ENCODE data around the gene ADGRV1. TPM values are rescaled to one million over a fixed set of nuclear protein-coding genes. Genes with fewer than 3 reads are reported as not detected.
A peak's percentile ranks its signal among the peaks of the same experiment; 100 is the strongest.

Gene ADGRV1
- total and polyA plus RNA-seq, 9 of the 15 experiments (the other 6 are each of a cell fraction or from before 2014, with no cell fraction given): 21.7 to 156 (median 58.2) TPM

DNA sequence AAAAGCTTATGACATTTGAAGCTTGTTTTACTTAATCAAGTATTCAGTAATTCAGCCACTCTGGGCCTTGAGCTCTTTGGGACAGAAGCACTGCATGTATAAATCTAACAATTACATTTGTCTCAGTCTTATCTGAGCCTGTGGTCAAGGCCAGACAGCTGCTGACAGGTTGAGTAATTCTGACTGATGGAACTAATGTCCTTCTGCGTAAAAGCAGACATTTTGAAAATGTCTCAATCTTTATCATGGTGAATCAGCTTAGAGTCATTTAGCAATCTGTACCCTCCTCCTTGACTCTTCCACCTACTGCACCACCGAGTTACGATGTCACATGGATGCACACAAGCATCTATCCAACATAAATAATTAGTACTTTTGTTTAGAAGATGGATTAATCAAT is 424.6 kb downstream of the ADGRV1 start (continued):
- TF ChIP-seq, protein P1, sequence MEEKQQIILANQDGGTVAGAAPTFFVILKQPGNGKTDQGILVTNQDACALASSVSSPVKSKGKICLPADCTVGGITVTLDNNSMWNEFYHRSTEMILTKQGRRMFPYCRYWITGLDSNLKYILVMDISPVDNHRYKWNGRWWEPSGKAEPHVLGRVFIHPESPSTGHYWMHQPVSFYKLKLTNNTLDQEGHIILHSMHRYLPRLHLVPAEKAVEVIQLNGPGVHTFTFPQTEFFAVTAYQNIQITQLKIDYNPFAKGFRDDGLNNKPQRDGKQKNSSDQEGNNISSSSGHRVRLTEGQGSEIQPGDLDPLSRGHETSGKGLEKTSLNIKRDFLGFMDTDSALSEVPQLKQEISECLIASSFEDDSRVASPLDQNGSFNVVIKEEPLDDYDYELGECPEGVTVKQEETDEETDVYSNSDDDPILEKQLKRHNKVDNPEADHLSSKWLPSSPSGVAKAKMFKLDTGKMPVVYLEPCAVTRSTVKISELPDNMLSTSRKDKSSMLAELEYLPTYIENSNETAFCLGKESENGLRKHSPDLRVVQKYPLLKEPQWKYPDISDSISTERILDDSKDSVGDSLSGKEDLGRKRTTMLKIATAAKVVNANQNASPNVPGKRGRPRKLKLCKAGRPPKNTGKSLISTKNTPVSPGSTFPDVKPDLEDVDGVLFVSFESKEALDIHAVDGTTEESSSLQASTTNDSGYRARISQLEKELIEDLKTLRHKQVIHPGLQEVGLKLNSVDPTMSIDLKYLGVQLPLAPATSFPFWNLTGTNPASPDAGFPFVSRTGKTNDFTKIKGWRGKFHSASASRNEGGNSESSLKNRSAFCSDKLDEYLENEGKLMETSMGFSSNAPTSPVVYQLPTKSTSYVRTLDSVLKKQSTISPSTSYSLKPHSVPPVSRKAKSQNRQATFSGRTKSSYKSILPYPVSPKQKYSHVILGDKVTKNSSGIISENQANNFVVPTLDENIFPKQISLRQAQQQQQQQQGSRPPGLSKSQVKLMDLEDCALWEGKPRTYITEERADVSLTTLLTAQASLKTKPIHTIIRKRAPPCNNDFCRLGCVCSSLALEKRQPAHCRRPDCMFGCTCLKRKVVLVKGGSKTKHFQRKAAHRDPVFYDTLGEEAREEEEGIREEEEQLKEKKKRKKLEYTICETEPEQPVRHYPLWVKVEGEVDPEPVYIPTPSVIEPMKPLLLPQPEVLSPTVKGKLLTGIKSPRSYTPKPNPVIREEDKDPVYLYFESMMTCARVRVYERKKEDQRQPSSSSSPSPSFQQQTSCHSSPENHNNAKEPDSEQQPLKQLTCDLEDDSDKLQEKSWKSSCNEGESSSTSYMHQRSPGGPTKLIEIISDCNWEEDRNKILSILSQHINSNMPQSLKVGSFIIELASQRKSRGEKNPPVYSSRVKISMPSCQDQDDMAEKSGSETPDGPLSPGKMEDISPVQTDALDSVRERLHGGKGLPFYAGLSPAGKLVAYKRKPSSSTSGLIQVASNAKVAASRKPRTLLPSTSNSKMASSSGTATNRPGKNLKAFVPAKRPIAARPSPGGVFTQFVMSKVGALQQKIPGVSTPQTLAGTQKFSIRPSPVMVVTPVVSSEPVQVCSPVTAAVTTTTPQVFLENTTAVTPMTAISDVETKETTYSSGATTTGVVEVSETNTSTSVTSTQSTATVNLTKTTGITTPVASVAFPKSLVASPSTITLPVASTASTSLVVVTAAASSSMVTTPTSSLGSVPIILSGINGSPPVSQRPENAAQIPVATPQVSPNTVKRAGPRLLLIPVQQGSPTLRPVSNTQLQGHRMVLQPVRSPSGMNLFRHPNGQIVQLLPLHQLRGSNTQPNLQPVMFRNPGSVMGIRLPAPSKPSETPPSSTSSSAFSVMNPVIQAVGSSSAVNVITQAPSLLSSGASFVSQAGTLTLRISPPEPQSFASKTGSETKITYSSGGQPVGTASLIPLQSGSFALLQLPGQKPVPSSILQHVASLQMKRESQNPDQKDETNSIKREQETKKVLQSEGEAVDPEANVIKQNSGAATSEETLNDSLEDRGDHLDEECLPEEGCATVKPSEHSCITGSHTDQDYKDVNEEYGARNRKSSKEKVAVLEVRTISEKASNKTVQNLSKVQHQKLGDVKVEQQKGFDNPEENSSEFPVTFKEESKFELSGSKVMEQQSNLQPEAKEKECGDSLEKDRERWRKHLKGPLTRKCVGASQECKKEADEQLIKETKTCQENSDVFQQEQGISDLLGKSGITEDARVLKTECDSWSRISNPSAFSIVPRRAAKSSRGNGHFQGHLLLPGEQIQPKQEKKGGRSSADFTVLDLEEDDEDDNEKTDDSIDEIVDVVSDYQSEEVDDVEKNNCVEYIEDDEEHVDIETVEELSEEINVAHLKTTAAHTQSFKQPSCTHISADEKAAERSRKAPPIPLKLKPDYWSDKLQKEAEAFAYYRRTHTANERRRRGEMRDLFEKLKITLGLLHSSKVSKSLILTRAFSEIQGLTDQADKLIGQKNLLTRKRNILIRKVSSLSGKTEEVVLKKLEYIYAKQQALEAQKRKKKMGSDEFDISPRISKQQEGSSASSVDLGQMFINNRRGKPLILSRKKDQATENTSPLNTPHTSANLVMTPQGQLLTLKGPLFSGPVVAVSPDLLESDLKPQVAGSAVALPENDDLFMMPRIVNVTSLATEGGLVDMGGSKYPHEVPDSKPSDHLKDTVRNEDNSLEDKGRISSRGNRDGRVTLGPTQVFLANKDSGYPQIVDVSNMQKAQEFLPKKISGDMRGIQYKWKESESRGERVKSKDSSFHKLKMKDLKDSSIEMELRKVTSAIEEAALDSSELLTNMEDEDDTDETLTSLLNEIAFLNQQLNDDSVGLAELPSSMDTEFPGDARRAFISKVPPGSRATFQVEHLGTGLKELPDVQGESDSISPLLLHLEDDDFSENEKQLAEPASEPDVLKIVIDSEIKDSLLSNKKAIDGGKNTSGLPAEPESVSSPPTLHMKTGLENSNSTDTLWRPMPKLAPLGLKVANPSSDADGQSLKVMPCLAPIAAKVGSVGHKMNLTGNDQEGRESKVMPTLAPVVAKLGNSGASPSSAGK (IDR thresholded peaks at IDR 0.05): 0 out of 2 replicates have a peak, but pooled peaks have one; percentile 6
- TF ChIP-seq ZNF444 (CRISPR knock-in tag; IDR thresholded peaks at IDR 0.05): peak; percentile 60; the same call in 1 of the 2 replicates
- TF ChIP-seq BRD4 (IDR thresholded peaks at IDR 0.05): no peak
- no peak for TF ChIP-seq COPS2 (conservative IDR thresholded peaks at IDR 0.05)
- no peak for TF ChIP-seq ZNF699 (CRISPR knock-in tag; IDR thresholded peaks at IDR 0.05; ENCODE audit: insufficient replicate concordance)
- peak; percentile 75; the same call in 1 of the 2 replicates for TF ChIP-seq ZNF354B (CRISPR knock-in tag; IDR thresholded peaks at IDR 0.05)
- no peak for TF ChIP-seq BDP1 (IDR thresholded peaks at IDR 0.05; ENCODE audit: insufficient read depth, insufficient read length)
- TF ChIP-seq SIN3A (IDR thresholded peaks at IDR 0.05; ENCODE audit: borderline replicate concordance in 2 of 2, control insufficient read depth in 1 of 2, low read depth in 2 of 2, low read length in 2 of 2): no peak
- TF ChIP-seq, protein P2, sequence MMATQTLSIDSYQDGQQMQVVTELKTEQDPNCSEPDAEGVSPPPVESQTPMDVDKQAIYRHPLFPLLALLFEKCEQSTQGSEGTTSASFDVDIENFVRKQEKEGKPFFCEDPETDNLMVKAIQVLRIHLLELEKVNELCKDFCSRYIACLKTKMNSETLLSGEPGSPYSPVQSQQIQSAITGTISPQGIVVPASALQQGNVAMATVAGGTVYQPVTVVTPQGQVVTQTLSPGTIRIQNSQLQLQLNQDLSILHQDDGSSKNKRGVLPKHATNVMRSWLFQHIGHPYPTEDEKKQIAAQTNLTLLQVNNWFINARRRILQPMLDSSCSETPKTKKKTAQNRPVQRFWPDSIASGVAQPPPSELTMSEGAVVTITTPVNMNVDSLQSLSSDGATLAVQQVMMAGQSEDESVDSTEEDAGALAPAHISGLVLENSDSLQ (IDR thresholded peaks at IDR 0.05): peak; percentile 96
- no peak for TF ChIP-seq ZNF212 (CRISPR knock-in tag; IDR thresholded peaks at IDR 0.05)
- no peak for TF ChIP-seq ZNF121 (CRISPR knock-in tag; conservative IDR thresholded peaks at IDR 0.05)
- TF ChIP-seq, protein P3, sequence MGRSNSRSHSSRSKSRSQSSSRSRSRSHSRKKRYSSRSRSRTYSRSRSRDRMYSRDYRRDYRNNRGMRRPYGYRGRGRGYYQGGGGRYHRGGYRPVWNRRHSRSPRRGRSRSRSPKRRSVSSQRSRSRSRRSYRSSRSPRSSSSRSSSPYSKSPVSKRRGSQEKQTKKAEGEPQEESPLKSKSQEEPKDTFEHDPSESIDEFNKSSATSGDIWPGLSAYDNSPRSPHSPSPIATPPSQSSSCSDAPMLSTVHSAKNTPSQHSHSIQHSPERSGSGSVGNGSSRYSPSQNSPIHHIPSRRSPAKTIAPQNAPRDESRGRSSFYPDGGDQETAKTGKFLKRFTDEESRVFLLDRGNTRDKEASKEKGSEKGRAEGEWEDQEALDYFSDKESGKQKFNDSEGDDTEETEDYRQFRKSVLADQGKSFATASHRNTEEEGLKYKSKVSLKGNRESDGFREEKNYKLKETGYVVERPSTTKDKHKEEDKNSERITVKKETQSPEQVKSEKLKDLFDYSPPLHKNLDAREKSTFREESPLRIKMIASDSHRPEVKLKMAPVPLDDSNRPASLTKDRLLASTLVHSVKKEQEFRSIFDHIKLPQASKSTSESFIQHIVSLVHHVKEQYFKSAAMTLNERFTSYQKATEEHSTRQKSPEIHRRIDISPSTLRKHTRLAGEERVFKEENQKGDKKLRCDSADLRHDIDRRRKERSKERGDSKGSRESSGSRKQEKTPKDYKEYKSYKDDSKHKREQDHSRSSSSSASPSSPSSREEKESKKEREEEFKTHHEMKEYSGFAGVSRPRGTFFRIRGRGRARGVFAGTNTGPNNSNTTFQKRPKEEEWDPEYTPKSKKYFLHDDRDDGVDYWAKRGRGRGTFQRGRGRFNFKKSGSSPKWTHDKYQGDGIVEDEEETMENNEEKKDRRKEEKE (IDR thresholded peaks at IDR 0.05; ENCODE audit: borderline replicate concordance in 1 of 2, control insufficient read depth in 1 of 2, low read depth in 2 of 2, low read length in 1 of 2): no peak

Measured in K562 (cell line).